Measurements from ENCODE around the gene ERVK3-1.

Gene ERVK3-1

DNA sequence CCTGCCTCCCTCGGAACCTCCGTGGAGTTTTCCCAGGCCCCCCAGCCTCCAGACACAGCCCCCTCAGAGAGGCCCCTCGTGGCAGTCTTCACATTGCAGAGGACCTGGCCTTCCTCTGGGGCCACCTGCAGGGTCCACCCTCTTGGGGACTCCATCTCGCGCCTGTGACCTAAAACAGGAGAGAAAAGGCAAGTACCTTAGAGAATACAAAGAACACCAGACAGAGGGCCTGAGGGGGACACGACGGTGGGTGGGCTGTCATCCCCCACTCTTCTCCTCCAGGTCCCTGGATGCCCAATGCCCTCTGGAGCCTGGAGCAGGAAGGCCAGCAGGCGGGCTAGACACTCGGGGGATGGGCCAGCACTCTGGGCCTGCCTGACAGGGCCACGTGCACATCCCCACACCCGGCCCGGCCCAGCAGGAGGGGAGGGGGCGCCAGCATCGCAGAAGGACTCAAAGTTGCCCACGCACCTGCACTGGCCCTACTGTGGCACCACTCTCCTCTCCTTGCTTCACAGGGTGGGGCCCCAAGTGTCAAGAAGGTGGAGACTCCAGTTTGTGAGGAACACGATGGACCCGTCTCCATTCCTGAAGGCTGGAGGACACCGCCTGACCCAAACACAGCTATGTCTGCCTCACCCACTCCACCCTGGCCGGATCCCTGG lies 52.4 kb downstream of the ERVK3-1 start:
- TF ChIP-seq, protein P1, sequence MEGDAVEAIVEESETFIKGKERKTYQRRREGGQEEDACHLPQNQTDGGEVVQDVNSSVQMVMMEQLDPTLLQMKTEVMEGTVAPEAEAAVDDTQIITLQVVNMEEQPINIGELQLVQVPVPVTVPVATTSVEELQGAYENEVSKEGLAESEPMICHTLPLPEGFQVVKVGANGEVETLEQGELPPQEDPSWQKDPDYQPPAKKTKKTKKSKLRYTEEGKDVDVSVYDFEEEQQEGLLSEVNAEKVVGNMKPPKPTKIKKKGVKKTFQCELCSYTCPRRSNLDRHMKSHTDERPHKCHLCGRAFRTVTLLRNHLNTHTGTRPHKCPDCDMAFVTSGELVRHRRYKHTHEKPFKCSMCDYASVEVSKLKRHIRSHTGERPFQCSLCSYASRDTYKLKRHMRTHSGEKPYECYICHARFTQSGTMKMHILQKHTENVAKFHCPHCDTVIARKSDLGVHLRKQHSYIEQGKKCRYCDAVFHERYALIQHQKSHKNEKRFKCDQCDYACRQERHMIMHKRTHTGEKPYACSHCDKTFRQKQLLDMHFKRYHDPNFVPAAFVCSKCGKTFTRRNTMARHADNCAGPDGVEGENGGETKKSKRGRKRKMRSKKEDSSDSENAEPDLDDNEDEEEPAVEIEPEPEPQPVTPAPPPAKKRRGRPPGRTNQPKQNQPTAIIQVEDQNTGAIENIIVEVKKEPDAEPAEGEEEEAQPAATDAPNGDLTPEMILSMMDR (conservative IDR thresholded peaks at IDR 0.05): no peak
- no peak overlapping the region for H3K27ac ChIP-seq

DNA sequence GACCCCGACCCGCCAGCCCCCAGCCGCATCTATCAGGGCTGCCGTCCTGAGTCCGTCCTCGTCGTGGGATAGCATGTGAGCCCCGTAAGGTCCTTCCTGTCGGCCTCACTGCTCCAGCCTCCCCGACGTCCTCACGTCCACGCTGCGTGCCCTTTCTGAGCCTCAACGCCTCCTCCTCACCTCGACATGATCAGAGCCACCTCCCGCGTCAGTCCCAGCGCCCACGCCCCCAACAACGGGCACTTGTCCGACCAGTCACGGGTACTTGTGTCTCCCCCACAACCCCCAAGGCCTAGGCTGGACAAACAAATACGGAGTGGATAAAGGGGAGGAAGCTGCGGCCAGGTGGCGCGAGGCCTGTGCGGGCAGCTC lies 56.7 kb downstream of the ERVK3-1 start:
- TF ChIP-seq, protein P1 (conservative IDR thresholded peaks at IDR 0.05): no peak
- H3K27ac ChIP-seq: peak overlapping the region; percentile 99

DNA sequence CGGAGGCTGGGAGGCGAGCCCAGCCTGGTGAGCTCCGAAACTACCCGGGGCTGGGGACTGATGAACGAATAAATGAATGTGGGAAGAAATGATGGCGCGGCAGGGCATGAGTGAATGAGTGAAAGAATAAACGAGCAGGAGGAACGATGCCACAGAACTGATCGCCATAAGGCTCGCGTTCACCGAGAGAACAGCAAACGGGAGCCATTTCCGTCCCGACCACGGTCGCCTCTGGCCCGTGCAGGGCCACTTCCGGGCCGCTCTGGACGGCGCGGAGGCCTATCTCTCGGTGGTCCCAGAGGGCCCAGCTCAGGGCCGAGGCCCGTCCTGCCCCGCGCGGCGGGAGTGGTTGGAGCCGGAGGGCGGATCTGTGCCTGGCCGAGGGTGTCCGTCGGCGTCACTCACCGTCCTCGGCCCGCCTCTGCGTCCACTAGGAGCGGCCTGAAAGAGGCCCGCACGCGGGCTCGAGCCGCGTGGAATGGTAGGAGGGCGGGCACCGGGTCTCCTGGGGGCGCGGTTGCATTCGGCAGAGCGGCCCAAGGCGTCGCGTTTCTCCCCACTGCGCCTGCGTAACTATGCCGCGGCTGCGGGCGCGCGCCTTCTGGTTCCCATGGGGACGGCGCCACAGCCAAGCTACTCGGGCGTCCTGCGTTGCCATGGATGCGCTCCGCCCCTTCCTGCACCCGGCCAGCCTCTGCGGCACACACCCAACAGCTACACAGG lies 57.3 kb downstream of the ERVK3-1 start, which contains the start of gene ZNF497:
Gene ZNF497, minus strand, starts transcription at position 480 of the 723 bp plus-strand sequence. CDS start 5,116 bp downstream, outside the sequence.
- H3K27ac ChIP-seq: peak within 1 kb of the TSS; percentile 99
- TF ChIP-seq, protein P1 (conservative IDR thresholded peaks at IDR 0.05): no peak

DNA sequence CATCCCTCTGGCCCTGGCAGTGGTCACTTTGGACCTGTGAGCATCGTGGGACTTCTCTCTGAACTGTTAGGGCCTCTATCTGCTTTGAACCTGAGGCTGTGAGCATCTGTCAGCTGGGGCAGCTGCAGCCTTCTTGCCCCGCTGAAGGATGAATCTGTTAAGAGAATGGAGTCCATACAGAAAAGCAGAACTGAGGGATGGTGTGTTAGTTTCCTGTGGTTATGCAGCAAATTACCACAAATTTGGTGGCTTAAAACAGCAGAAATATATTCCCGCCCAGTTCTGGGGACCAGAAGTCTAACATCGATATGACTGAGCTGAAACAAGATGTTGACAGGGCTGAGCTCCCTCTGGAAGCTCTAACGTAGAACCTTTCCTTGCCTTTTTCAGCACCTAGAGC lies 59.0 kb downstream of the ERVK3-1 start:
- TF ChIP-seq, protein P1 (conservative IDR thresholded peaks at IDR 0.05): no peak
- no peak overlapping the region for H3K27ac ChIP-seq
